GM23248 (cell line): Measurements from ENCODE around the gene PPP4C. TPM values are rescaled to one million over a fixed set of nuclear protein-coding genes. Genes with fewer than 3 reads are reported as not detected.

Experiments
- DNase-seq: peaks from one replicate; pipeline ENCODE4 v3.0.0-alpha.2; 2015
- H2AFZ ChIP-seq: fragments of 200-600 bp; sonication (generic); 2 replicates; pipeline ENCODE4 v1.6.1; 2016; ENCODE audit warnings: antibody characterized with exemption
- H3F3A ChIP-seq: fragments of 200-600 bp; sonication (generic); 2 replicates; pipeline ENCODE4 v1.6.1; 2016; ENCODE audit warnings: mild to moderate bottlenecking, antibody characterized with exemption, mixed run types; ENCODE audit not compliant: insufficient read depth
- H3K27ac ChIP-seq: fragments of 200-600 bp; sonication (generic); 2 replicates; pipeline ENCODE4 v1.5.1; 2016; ENCODE audit warnings: mild to moderate bottlenecking
- H3K27me3 ChIP-seq: fragments of 200-600 bp; sonication (generic); replicated peaks from 2 replicates; pipeline ENCODE4 v1.6.1; 2016; ENCODE audit warnings: mild to moderate bottlenecking; ENCODE audit not compliant: insufficient read depth
- H3K36me3 ChIP-seq: fragments of 200-600 bp; sonication (generic); 2 replicates; pipeline ENCODE4 v1.6.1; 2016; ENCODE audit warnings: low read depth, mild to moderate bottlenecking
- H3K4me1 ChIP-seq: fragments of 200-600 bp; sonication (generic); 2 replicates; pipeline ENCODE4 v1.6.1; 2016; ENCODE audit warnings: mild to moderate bottlenecking; ENCODE audit not compliant: insufficient read depth
- H3K4me2 ChIP-seq: fragments of 200-600 bp; sonication (generic); one replicate; pipeline ENCODE4 v1.6.1; 2016; ENCODE audit warnings: mild to moderate bottlenecking; ENCODE audit not compliant: unreplicated experiment
- H3K4me3 ChIP-seq: fragments of 200-600 bp; sonication (generic); 2 replicates; pipeline ENCODE4 v1.5.1; 2016; ENCODE audit warnings: mild to moderate bottlenecking
- H3K79me2 ChIP-seq: fragments of 200-600 bp; sonication (generic); 2 replicates; pipeline ENCODE4 v1.6.1; 2016; ENCODE audit warnings: mild to moderate bottlenecking; ENCODE audit not compliant: insufficient read depth
- H3K9ac ChIP-seq: fragments of 200-600 bp; sonication (generic); 2 replicates; pipeline ENCODE4 v1.6.1; 2016; ENCODE audit warnings: mild to moderate bottlenecking
- H3K9me2 ChIP-seq: fragments of 200-600 bp; sonication (generic); 2 replicates; pipeline ENCODE4 v1.6.1; 2016; ENCODE audit warnings: mixed run types, mild to moderate bottlenecking, moderate library complexity; ENCODE audit not compliant: insufficient read depth
- H3K9me3 ChIP-seq: fragments of 200-600 bp; sonication (generic); one replicate; pipeline ENCODE4 v1.6.1; 2017; ENCODE audit warnings: low read depth
- H4K20me1 ChIP-seq: fragments of 200-600 bp; sonication (generic); 2 replicates; pipeline ENCODE4 v1.6.0; 2016; ENCODE audit not compliant: insufficient read depth
- EZH2 ChIP-seq: fragments of 200-600 bp; sonication (generic); IDR thresholded peaks from 2 replicates; pipeline ENCODE4 v1.6.1; 2018; ENCODE audit warnings: antibody characterized with exemption, mild to moderate bottlenecking; ENCODE audit not compliant: insufficient read depth, poor library complexity, severe bottlenecking
- EZH2phosphoT487 ChIP-seq: fragments of 200-600 bp; sonication (generic); IDR thresholded peaks from 2 replicates; pipeline ENCODE4 v1.6.1; 2018; ENCODE audit warnings: antibody characterized with exemption, moderate library complexity, mild to moderate bottlenecking, low read depth; ENCODE audit not compliant: insufficient read depth
- WGBS, 2 experiments: methylation state at CpG; one replicate each; pipeline ENCODE4 v1.1.6; 2015 to 2017; ENCODE audit warnings: low lambda C conversion rate in 2 of 2, low coverage in 1 of 2; ENCODE audit errors: missing lambda C conversion rate in 2 of 2; 5-methylcytosine and 5-hydroxymethylcytosine counted together
- in situ Hi-C: fragments of 300-500 bp; cut with MboI; formaldehyde crosslinking; loops from 2 replicates; pipeline ENCODE4 v1.15.0; 2020
- polyA plus RNA-seq: library from polyadenylated mRNA; unstranded; fragments of >200 nt; fragmentation: Nextera tagmentation; extraction: Ambion mirVana; gene quantifications from 2 replicates; pipeline ENCODE4 v1.2.1, GENCODE V29; 2016
- total RNA-seq: library from RNA; depleted of rRNA; stranded (reverse); fragments of >200 nt; shearing (Covaris generic); gene quantifications from 2 replicates; pipeline ENCODE4 v1.2.3, GENCODE V29; 2014

The PPP4C gene
- total and polyA plus RNA-seq, 2 experiments from 2014 or later: 168 to 205 TPM

GRCh38 chr16:30104492-30104891, 28.7 kb downstream of the PPP4C start:
- no peaks in the 10 kb centered on the region for H4K20me1 ChIP-seq
- TF ChIP-seq EZH2 (no peak), EZH2phosphoT487 (no peak)
- in situ Hi-C loops: loop anchor here (25.0 kb wide), 1 partner anchor 308 kb away; the partner anchor contains the start of gene ZNF771
- H3K79me2 ChIP-seq: no peaks in the 10 kb centered on the region
- 90 to 92% methylated on average over 6 of the region's 6 CpGs for whole genome bisulfite sequencing, 2 experiments
- H3K4me3 ChIP-seq: no peak overlapping the region
- no peaks in the 10 kb centered on the region; the same call in 1 of the 2 replicates for H3K36me3 ChIP-seq
- H3K4me1 ChIP-seq: no peaks in the 10 kb centered on the region
- no peak overlapping the region for H3K27ac ChIP-seq
- H3K27me3 ChIP-seq: no peaks in the 10 kb centered on the region
- H3K4me2 ChIP-seq: no peak overlapping the region
- DNase-seq: no peak
- no peaks in the 10 kb centered on the region for H3F3A ChIP-seq
- no peak overlapping the region for H2AFZ ChIP-seq
- H3K9me3 ChIP-seq: no peaks in the 10 kb centered on the region
- H3K9me2 ChIP-seq: no peaks in the 10 kb centered on the region
- H3K9ac ChIP-seq: no peak overlapping the region

DNA sequence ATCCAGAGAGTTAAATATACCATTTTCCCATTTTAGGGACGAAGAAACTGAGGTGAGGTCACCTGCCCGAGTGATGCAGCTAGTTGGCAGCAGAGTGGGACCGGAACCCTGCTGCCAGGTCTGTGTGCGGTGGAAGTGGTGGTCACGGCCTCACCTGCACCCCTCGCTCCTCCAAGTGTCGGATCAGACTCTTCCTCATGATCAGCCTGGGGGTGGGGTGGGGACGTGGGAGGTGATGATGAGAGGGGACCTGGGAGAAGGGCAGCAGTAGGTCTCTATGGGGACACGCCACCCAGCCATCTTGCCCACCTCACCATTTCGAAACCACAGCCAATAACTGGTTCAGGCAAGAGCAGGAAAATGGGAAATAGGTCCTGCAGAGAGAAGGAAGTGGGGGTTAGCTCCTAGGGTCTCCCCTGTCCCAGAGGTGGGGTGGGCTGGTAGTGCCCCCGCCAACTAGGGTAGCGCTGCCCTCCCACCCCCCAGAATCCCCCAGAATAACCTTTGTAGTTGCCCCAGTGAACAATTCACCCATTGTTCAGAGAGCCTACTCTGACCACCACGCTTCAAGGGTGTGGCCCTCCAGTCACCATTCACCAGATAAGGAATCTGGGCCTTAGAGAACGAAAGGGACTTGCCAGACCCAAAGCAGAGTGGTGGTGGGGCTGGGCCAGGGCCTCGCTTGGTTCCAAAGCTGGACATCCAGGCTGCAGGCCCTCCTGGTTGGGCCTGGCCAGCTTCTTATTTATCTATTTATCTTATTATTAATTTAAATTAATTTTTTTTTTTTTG, 32.5 kb downstream of the PPP4C start:
- Histone ChIP-seq H3K4me1 (peaks cover 2% of the 10 kb centered on the region), H3F3A (no peaks in the 10 kb centered on the region), H3K9me2 (no peaks in the 10 kb centered on the region), H3K36me3 (no peaks in the 10 kb centered on the region; the same call in 1 of the 2 replicates), H3K4me3 (no peak overlapping the region), H3K79me2 (no peaks in the 10 kb centered on the region), H3K9ac (no peak overlapping the region), H3K27me3 (no peaks in the 10 kb centered on the region), H3K27ac (no peak overlapping the region), H4K20me1 (no peaks in the 10 kb centered on the region), H2AFZ (no peak overlapping the region), H3K9me3 (no peaks in the 10 kb centered on the region), H3K4me2 (no peak overlapping the region)
- TF ChIP-seq EZH2phosphoT487: no peak
- no peak for TF ChIP-seq EZH2
- 93 to 94% methylated on average over 14 to 15 of the region's 15 CpGs for WGBS, 2 experiments
- in situ Hi-C loops: loop anchor here (25.0 kb wide), 1 partner anchor 304 kb away; the partner anchor contains the start of gene ZNF771
- no peak for DNase-seq

GRCh38 chr16:30110661-30111060, 34.9 kb downstream of the PPP4C start:
- no peak for DNase-seq
- no peaks in the 10 kb centered on the region for H3K9me2 ChIP-seq
- no peak overlapping the region for H3K4me2 ChIP-seq
- no peaks in the 10 kb centered on the region for H3K79me2 ChIP-seq
- H3F3A ChIP-seq: no peaks in the 10 kb centered on the region
- peaks cover 9% of the 10 kb centered on the region for H3K4me1 ChIP-seq
- no peak overlapping the region for H2AFZ ChIP-seq
- no peak overlapping the region for H3K4me3 ChIP-seq
- TF ChIP-seq EZH2: no peak
- no peak overlapping the region for H3K27ac ChIP-seq
- no peaks in the 10 kb centered on the region for H3K9me3 ChIP-seq
- H3K27me3 ChIP-seq: no peaks in the 10 kb centered on the region
- in situ Hi-C loops: loop anchor here (25.0 kb wide), 1 partner anchor 302 kb away; the partner anchor contains the start of gene ZNF771
- H3K36me3 ChIP-seq: no peaks in the 10 kb centered on the region; the same call in 1 of the 2 replicates
- WGBS, 2 experiments: 63 to 67% methylated on average over 7 of the region's 7 CpGs
- no peak overlapping the region for H3K9ac ChIP-seq
- H4K20me1 ChIP-seq: no peaks in the 10 kb centered on the region

DNA sequence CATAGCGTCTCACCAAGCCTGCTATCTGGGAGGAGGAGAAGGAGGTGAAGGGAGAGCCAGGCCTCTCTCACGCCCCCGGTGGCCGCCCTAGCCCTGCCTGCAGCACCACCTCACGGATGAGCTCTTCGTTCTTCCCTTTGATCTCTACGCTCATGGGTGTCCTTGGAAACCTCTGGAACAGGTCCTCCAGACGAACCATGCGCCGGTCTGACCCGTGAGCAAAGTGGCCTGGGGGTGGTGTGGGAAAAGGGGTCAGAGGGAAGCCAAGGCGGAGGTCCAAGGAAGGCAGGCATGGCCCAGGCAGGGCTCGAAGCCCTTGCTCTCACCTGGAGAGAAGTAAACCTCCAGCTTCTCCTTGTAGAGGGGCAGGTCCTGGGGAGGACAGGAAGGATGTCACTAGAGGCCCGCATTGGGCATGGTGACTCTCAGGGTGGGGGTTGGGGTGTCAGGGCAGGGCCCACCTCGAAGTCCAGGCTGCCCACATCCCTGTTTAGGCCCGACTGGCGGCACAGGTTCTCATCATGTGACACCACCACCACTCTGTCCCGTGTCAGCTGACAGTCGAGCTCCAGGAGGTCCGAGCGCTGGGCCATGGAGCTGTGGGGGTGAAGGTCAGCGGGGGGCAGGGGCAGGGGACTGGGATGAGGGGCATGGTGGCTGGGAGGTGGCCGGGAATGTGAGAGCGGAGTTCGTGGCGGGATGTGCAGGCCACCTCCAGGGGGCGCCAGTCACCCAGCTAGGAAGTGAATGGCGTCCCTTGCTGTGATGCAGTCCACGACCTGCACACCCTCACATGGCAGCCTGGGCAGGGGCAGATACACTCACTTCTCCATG, 36.6 kb downstream of the PPP4C start:
- TF ChIP-seq EZH2 (no peak), EZH2phosphoT487 (no peak)
- Histone ChIP-seq H3K4me2 (no peak overlapping the region), H2AFZ (no peak overlapping the region), H3K79me2 (no peaks in the 10 kb centered on the region), H4K20me1 (no peaks in the 10 kb centered on the region), H3K4me1 (peaks cover 9% of the 10 kb centered on the region), H3K9me2 (no peaks in the 10 kb centered on the region), H3F3A (no peaks in the 10 kb centered on the region), H3K36me3 (no peaks in the 10 kb centered on the region; the same call in 1 of the 2 replicates), H3K9me3 (no peaks in the 10 kb centered on the region), H3K27me3 (no peaks in the 10 kb centered on the region), H3K4me3 (no peak overlapping the region), H3K9ac (no peak overlapping the region), H3K27ac (no peak overlapping the region)
- WGBS, 2 experiments: 81 to 83% methylated on average over 24 to 29 of the region's 29 CpGs
- in situ Hi-C loops: loop anchor here (25.0 kb wide), 1 partner anchor 300 kb away; the partner anchor contains the start of gene ZNF771
- peak; percentile 69 for DNase-seq
